Stimulated activated CD4-positive, alpha-beta T cell treated with anti-CD3 and anti-CD28 coated beads, TNF-alpha, amount 100 ng/mL, for 24 hours (primary cell): ENCODE results near the gene ZNF155.
"Not testable (repeated sequence)": the region's sequence is repeated elsewhere in the genome, so short reads cannot be mapped to it uniquely, and the experiment has no call there.

Experiments
- DNase-seq, 3 experiments: peaks; one replicate each; pipeline ENCODE4 v3.0.0-alpha.2; 2020; ENCODE audit warnings: low read depth in 3 of 3

Gene ZNF155

DNA sequence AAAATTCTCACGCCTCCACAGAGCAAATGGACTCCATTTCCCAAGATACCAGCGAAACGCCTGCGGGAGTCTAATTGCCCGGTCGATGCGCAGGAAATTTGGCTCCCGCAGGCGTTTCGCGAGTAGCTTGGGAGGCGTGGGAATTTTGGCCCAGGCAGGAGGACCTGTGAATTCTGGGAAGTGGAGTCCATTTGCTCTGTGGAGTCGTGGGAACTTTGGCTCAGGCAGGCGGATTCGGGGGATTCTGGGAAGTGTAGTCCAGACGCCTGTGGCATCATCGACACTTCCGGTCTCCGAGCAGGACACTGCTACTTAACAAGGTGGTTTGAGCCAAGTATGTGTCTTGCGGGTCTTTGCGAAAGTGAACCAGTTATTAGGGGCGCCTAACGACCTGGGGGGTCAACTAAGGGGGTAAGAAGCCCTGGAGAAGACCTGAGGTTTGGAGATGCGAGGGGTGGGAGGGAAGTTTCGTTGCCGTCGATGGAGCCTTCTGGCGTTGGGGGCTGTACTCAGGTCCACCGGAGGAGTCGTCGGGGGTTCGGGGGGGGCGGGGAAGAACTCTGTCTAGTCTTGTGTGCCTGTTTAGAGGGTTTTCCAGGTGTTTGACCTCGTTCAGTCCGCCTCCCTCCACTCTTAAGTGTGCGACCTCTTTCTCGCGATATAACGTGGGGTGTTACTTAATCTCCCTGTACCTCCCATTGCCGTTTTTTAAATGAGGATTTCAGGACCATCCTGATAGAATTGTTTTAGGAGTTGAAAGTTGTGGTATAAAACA is at the start of gene ZNF155:
ZNF155 (plus strand) TSS at position 277 of the 775 bp plus-strand sequence. CDS start 4,356 bp downstream, outside the sequence.
- peak; percentile 54 to 67 (median 65) for DNase-seq

DNA sequence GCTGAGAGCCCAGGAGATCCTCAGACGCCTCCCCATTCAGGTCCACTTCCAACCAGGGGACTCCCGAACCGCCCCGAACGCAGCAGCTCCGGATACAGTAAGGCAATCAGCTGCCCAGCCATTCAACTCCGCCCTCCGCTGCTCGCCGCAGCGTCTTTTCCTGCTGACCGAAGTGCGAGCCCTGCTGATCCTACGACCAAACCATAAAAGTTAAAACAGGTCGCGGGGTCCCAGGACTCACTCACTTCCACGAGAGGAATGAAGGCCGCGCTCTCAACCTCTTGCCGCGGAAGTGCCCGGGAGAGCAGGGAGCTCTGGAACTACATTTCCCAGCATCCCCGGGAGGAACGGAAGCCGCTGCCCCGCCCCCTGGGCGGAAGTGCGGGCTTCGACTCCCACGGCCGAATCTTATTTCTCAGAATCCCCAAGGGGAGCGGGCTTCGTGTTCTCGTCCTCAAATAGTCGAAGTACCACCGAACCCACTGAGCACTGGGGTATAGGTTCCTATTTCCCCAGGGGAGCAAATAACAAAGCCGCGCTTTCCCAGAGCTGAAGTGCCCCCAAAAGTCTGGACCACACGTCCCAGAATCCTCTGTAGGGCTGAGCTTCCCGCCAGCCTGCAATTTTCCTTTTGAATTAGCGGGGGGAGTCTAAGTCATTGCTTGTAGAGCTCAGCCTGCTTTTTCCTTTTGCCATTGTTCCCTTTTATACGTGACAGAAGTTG is 48.8 kb upstream of the ZNF155 start, which contains the start of gene ZNF45:
ZNF45 (minus strand) TSS at position 298 of the 724 bp plus-strand sequence. CDS start 13,097 bp downstream, outside the sequence.
- DNase-seq = peak; percentile 80 to 88 (median 82)

DNA sequence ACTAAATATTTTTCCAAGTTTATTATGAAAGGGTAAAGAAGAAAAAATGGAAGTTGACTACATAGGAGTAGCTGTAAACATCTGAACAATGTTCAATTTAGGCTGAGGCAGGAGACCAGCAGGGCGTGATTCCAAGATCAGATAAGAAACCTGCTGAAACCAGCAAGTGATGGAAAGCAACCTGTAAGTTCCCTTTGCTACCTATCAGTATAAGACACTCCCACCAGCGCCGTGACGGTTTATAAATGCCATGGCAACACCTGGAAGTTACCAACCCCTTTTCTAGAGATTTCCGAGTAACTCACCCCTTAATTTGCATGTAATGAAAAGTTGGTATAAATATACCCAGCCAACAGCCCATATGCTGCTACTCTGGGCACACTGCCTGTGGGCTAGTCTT is 47.8 kb upstream of the ZNF155 start:
- DNase-seq = no peak

DNA sequence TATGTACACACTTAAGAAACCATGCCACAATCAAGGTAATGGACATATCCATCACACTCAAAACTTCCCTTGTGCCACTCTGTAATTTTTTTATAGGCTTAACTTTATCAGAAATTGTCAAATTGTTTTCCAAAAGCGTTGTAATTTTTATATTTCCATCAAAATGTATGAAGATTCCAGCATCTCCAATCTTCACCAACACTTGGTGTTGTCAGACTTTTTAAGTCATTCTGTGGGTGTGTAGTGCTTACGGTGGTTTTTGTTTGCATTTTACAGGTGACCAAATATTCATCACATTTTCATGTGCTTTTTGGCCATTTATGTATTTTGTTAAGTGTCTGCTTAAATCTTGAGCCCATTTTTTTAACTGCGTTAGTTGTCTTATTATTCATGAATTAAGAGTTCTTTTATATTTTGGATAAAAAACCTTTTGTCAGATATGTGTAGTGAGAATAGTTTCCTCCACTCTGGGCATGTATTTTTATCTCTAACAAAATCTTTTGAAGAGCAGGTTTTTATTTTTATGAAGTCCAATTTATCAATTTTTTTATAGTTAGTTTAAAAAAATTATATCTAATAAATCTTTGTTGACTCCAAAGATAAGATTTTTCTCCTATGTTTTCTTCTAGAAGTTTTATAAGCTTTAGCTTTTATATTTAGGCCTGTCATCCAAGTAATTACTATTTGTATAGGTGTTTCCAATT is 44.3 kb upstream of the ZNF155 start:
- no peak for DNase-seq

DNA sequence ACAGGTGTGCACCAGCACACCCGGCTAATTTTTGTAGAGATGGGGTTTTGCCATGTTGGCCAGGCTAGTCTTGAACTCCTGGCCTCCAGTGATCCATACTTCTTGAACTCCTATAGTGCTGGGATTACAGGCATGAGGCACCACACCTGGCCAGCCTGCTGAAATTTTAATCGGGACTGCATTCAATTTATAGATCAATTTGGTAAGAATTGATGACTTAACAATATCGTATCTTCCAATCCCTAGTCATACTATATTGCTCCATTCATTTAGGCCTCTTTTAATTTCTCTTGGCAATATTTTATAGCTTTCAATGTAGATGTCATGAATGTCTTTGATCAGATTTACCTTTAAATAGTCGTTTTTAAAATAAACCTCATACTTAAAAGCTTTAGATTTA is 43.3 kb upstream of the ZNF155 start:
- no peak for DNase-seq

DNA sequence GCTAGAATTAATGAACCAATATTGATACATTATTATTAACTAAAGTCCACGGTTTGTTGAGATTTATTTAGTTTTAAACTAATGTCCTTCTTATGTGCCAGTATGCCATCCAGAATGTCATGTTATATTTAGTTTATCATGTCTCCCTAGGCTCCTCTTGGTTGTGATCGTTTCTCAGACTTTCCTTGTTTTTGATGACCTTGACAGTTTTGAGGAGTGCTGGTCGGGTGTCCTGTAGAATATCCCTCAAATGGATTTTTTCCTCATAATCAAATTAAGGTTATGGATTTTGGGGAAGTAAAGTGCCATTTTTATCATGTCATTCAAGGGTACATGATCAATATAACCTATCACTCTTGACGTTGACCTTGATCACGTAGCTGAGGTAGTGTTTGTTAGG is 42.8 kb upstream of the ZNF155 start:
- no peak for DNase-seq

DNA sequence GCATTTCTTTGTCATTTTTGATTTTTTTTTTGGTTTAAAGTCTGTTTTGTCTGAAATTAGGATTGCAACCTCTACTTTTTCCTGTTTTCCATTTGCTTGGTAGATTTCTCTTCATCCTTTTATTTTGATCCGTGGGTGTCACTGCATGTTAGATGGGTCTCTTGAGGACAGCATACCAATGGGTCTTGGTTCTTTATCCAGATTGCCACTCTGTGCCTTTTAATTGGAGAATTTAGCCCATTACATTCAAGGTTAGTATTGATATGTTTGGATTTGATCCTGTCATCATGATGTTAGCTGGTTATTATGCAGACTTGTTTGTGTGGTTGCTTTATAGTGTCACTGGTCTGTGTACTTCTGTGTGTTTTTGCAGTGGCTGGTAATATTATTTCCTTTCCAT is 36.6 kb upstream of the ZNF155 start:
- not testable (repeated sequence) for DNase-seq

DNA sequence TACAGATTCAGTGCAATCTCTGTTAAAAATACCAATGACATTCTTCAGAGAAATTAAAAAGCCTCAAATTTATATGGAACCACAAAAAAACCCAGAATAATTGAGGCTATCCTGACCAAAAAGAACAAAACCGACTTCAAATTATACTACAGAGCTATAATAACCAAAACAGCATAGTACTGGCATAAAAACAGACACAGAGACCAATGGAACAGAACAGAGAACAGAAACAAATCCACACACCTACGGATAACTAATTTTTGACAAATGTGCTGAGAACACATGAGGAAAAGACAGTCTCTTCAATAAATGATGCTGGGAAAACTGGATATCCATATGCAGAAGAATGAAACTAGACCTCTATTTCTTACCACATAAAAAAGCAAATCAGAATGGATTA is 34.2 kb upstream of the ZNF155 start:
- DNase-seq = not testable (repeated sequence)

DNA sequence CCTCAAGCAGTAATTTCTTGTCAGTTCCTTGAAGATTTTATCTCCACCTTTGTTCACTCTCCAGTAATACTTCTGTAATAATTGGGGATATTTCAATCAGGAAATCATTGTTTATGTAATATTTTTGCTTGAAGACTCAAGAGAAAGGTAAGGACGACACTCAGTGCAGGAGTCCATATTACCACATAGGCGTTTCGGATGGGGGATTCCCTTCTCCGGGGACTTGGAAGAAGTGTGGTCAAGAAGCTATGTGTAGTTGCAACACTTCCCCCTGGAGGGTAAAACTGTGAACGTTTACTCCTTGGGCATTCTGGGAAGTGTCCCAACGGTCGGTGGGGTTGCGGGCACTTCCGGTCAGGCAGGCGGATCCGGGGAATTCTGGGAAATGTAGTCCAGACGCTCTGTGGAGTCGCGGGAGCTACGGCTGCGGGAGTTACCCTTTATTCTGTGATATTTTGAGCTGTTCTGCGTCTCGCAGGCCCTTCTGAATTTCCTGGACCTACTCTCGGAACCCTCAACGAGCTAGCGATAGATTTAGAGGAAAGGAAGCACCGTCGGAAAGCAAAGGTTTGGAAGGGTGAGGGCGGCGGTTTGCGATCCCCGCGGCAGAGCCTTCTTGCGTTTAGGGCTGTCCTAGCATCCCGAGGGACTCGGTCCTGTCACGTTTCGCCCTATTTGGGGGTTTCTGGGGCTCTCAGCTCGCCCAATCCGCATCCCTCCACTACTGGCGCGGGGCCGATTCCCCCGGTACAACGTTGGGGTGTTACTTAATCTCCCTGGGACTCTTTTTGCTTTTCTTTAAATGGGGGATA is 32.9 kb upstream of the ZNF155 start, which contains the start of gene ZNF221:
ZNF221 (plus strand) TSS at position 395 of the 812 bp plus-strand sequence. CDS start 11,499 bp downstream, outside the sequence.
- peak; percentile 31 to 62 (median 35) for DNase-seq

DNA sequence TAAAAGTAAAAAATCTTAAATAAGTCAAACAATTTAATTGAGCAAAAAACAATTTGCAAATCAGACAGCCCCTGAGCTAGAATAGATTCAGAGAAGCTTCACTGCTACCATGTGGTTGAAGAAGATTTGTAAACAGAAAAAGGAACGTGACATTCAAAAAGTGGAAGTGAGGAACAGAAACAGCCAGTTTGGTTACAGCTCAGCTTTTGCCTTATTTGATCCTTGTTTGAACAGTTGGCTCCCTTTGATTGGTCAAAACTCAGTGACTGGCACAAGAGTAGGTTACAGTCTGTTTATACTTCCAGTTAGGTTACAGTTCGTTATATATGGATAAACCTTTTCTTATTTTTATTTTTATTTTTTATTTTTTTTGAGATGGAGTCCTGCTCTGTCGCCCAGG is 27.2 kb upstream of the ZNF155 start:
- DNase-seq = no peak

DNA sequence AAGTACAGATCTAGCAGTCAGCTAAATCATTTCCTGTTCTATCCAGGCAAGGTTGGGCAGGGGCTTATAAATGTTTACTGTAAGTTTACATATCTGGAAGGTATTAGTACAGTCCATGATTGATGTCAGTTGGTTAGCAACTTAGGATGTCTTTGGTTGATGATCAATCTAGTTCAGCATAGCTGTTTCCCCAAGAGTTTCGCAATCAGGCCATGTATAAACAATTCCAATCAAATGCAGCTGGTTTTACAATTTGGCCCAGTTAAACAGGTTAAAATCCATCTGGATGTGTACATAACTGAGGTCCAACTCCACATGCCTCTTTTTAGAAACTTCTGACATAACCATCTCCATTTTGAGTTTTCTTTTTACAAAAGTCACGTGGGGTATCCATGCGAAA is 26.1 kb upstream of the ZNF155 start:
- DNase-seq = no peak

DNA sequence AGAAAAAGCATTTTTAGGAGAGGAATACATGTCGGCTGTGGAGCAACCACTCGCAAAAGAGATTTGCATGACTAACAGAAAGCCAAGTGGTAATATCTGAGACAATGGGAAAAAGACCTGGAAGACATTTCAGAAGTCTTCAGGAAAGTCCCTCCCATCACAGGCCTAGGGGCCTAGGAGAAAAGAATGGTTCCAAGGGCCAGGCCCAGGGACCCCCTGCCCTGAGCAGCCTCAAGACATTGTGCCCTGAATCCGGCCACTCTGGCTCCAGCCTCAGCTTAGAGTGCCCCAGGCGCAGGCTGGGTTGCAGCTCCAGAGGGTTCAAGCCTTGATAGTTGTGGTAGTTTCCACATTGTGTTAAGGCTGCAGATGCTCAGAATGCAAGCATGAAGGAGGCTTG is 23.6 kb upstream of the ZNF155 start:
- no peak for DNase-seq

DNA sequence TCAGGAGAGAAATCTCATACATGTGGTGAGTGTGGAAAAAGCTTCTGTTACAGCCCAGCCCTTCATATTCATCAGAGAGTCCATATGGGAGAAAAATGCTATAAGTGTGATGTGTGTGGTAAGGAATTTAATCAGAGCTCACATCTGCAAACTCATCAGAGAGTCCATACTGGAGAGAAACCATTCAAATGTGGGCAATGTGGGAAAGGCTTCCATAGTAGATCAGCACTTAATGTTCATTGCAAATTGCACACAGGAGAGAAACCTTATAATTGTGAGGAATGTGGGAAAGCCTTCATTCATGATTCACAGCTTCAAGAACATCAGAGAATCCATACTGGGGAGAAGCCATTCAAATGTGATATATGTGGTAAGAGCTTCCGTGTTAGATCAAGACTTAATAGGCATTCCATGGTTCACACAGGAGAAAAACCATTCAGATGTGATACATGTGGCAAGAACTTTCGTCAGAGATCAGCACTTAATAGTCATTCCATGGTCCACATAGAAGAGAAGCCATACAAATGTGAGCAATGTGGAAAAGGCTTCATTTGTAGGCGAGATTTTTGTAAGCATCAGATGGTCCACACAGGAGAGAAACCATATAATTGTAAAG is 17.8 kb upstream of the ZNF155 start:
- no peak for DNase-seq

DNA sequence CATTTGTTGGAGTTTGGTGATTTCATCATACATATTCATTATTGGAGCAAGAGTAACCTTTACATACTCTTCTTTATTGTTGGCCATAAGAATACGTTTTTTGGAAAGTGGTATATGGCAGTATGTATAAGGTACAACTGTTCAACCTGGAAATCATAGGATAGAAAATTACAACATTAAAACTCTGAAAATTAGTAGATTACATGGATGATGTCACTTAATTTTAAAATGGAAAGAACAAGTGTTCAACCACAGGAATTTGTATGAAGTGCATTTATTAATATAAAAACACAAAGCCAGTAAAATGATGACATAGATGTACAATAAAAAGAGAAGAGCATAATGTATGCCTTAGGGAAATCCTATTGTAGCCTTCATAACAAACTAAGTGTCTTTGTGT is 7.3 kb upstream of the ZNF155 start:
- no peak for DNase-seq

DNA sequence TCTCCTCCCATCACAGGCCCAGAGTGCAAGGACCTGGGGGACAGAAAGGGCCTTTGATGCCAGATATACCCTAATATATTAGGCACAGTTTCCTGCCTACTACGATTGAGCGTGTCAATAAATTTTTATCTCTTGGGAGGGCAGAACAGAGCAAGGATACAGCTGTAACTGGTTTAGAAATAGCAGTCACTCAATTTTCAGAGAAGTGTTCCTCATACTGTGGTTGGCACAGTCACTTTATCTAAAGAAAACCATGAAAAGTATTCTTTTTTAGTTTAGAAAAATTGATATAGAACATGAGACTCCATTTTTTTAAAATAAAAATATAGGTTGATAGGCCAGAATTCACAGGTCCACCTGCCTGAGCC is 460 bp upstream of the ZNF155 start:
- no peak for DNase-seq

DNA sequence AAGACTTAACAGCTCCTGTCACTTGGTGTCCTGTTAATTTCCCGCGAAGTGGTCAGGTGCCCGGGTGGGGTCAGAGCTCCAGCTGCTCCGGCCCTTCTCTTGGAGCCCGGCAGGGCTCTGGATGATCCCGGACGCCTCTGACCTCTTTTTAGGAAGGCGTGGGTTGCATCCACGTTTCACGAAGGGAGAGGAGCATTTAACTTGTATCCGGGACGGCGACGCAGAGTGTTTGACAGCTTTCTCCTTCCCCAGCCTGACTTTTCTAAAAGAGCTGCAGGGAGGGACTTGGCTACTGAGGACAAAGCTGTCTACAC is 656 bp downstream of the ZNF155 start:
- DNase-seq = no peak

DNA sequence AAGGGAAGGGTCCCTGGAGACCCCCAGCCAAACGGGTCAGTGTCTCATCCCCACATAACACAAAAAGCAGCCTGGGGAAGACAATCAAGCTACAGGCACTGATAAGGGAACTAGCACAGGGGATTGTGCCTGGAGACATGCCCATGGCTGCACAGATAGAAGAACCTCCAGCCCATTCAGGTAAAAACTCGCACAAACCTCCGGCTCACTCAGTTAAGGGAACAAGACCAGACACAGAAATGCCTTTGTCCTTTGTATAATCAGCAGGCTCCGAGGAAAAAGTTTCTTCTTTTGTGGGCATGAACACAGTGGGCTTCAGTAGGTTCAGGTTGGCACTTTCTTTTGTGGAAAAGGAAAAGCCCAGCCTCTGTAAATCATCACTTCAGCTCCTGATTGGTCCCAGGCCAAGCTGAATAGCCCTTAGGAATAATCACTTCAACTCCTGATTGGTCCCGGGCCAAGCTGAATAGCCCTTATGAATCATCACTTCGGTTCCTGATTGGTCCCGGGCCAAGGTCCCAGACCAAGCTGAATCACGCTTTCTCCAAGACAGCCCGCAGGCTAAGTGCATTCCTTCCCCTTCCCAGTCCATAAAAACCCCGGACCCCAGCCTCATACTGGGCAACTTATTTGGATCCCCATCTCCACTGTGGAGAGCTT is 13.8 kb downstream of the ZNF155 start:
- DNase-seq = no peak

DNA sequence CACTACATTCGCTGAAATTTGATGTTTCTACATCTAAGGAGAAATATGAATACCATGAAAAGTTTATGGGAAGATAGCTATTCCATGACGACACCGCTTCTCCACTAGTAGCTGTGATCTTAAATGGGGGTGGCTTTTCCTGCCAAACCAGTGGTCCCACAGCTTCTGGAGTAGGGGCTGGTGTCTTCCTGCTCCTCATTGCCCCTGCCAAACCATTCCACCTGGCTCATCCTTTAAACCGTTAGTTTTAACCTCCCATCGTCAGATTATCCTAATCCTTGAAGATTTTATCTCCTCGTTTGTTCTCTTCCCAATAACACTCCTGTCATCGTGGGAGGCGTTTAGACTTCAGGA is 18.2 kb downstream of the ZNF155 start:
- no peak for DNase-seq

DNA sequence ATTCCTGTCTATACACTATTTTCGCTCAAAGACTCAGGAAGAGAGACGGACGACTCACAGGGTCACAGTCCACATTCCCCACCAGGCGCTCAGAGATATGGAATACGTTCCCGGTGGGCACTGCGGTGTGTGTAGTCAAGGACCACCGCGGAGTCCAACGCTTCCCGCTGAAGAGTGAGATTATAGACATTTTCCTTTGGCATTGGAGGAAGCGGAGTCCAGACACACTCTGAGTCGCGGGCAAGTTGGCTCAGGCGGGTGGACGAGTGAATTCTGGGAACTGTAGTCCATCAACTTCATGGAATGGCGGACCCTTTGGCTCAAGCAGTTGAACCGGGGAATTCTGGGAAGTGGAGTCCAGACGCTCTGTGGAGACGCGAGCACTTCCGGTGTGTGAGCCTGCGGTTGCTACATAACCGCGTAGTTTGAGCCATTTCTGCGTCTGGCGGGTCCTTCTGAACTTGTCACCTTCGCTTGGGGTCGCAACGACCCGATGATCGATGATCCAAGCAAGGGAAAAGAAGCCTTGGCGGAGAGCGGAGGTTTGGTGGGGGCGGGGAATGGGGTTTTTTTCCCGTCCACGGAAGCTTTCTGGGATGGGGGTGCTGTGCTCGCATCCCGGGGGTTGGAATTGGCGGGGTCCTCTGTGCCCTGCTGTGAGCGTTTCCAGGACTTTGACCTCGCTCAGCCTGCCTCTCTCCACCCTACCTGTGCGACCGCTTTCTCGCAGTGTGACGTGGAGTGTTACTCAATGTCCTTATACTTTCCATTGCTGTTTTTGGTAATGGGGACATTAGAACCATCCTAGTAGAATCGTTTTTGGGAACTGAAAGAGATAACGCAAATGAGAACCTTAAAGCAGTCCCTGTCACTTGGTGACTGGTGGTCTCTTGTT is 18.8 kb downstream of the ZNF155 start, which contains the start of gene ZNF230:
ZNF230 (plus strand) TSS at position 392 of the 895 bp plus-strand sequence. CDS start 4,122 bp downstream, outside the sequence.
- peak; percentile 61 to 79 (median 78) for DNase-seq
